ENCODE data around the gene PLXNA2. TPM values are rescaled to one million over a fixed set of nuclear protein-coding genes. Genes with fewer than 3 reads are reported as not detected.

Gene PLXNA2
- total and polyA plus RNA-seq, 2 donors (not counting 3 experiments of a cell fraction or from before 2014, with no cell fraction given): 42.6 to 229 TPM

GRCh38 chr1:208141610-208142192 lies 102.5 kb downstream of the PLXNA2 start:
- Histone ChIP-seq H3K27me3 (ENCODE audit: control insufficient read depth in 2 of 2, insufficient read depth in 2 of 2, low read length in 2 of 2) (no peaks in the 10 kb centered on the region), H2AFZ (ENCODE audit: low read depth, low read length) (no peak overlapping the region), H3K4me2 (ENCODE audit: insufficient read depth, low read length) (no peak overlapping the region), H3K4me3 (replicated peaks in 1 of 3; ENCODE audit: insufficient read depth in 1 of 3, low read depth in 1 of 3, low read length in 3 of 3) (no peak overlapping the region), H3K36me3 (ENCODE audit: control insufficient read depth in 2 of 2, extremely low read depth in 1 of 2, insufficient read depth in 2 of 2, low read length in 2 of 2) (peaks cover 18 to 41% of the 10 kb centered on the region in 2 experiments), H4K20me1 (replicated peaks; ENCODE audit: control insufficient read depth, extremely low read depth, insufficient read depth, low read length) (no peaks in the 10 kb centered on the region), H3K27ac (ENCODE audit: insufficient read depth, low read depth, low read length) (no peak overlapping the region), H3K9me3 (replicated peaks; ENCODE audit: control insufficient read depth, insufficient read depth, low read length) (no peaks in the 10 kb centered on the region), H3K79me2 (ENCODE audit: control insufficient read depth, insufficient read depth, low read length) (peaks cover 88% of the 10 kb centered on the region), H3K9ac (replicated peaks; ENCODE audit: extremely low read depth, insufficient read depth, low read length) (no peak overlapping the region), H3K4me1 (ENCODE audit: control insufficient read depth, extremely low read depth, insufficient read depth, low read length) (no peaks in the 10 kb centered on the region), H3K9me1 (replicated peaks; ENCODE audit: control insufficient read depth, extremely low read depth, insufficient read depth, low read length) (no peaks in the 10 kb centered on the region)
- POLR2A ChIA-PET: no interaction called here
- BruUV-seq (replicated peaks): no TSS peak
- intact Hi-C loops (cut with micrococcal nuclease) (no loop called here), dilution Hi-C loops (cut with MboI; ENCODE audit: extremely low pct_ligation_motif_present, low sequenced_read_pairs) (loop anchor here (25.0 kb wide), 1 partner anchor 96 kb away; the partner anchor contains the start of gene PLXNA2)
- TF ChIP-seq JUN (IDR thresholded peaks at IDR 0.05; ENCODE audit: borderline replicate concordance, insufficient read depth, insufficient read length, low read depth) (no peak), GATA2 (IDR thresholded peaks at IDR 0.05; ENCODE audit: insufficient read depth, insufficient read length, low read depth, low read length) (no peak), MYC (IDR thresholded peaks at IDR 0.05; ENCODE audit: low read depth, low read length) (no peak), POLR2AphosphoS5 (IDR thresholded peaks at IDR 0.05; ENCODE audit: insufficient read depth, low read depth, low read length) (no peak), MAX (IDR thresholded peaks at IDR 0.05; ENCODE audit: insufficient read depth, insufficient read length) (no peak), CTCF (IDR thresholded peaks at IDR 0.05; ENCODE audit: extremely low read depth in 1 of 2, insufficient read depth in 1 of 2, low read depth in 1 of 2, low read length in 2 of 2) (no peak), FOS (IDR thresholded peaks at IDR 0.05; ENCODE audit: borderline replicate concordance, insufficient read depth, low read length) (no peak), POLR2A (IDR thresholded peaks at IDR 0.05; ENCODE audit: low read depth, low read length) (no peak), EZH2 (IDR thresholded peaks at IDR 0.05; ENCODE audit: borderline replicate concordance, low read depth, low read length, severe bottlenecking) (no peak)
- CTCF ChIA-PET: interaction anchor here (1.3 to 2.6 kb wide), 4 partner anchors 9 to 103 kb away, joined by 5 to 12 read pairs (median 7); partner anchors contain the start of gene PLXNA2
- no peak for FAIRE-seq
- DNase-seq (ENCODE audit: low read depth, low spot score): no peak
